ENCODE data around the gene ZSCAN1.

The ZSCAN1 gene

GRCh38 chr19:58040751-58041525, 7.1 kb downstream of the ZSCAN1 start:
- no peak for DNase-seq

DNA sequence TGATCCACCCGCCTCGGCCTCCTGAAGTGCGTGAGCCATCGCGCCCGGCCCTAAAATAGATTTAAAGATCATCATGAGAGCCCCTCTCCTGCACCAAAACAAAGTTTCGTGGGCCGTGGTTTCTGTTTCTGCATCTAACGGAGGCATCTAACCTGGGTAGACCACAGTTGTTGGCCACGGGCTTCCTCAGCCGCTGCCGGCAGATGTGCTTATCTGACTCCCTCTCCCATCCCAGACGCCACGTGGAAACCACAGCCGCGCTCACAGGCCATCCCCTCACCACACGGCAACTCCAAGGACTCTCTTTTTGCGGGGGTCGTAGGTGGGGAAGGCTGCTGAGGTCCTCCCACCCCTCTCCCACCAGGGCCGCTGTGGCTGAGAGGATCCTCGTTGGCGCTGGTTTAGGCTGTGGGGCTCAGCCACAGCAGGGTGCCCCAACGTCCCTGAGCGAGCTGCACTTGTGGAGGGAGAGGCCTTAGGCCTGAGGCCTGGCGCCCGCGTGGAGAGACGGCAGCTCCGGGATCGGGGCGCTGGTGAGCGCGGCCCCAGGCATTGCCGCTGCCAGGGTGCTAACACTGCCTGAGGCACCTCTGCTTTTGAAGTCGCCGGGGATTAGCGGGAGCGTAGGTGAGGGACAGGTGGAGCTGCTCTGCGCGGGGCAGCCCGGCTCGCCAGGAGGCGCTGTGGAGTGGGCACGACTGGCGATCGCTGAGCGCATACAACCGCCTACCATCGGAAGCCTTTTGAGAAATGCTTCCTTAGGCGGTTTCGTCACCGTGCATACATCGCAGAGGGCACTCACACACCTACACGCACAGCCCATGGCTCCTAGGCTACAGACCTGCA, 8.9 kb downstream of the ZSCAN1 start:
- no peak for DNase-seq

GRCh38 chr19:58044391-58044790, 10.6 kb downstream of the ZSCAN1 start:
- DNase-seq = no peak

DNA sequence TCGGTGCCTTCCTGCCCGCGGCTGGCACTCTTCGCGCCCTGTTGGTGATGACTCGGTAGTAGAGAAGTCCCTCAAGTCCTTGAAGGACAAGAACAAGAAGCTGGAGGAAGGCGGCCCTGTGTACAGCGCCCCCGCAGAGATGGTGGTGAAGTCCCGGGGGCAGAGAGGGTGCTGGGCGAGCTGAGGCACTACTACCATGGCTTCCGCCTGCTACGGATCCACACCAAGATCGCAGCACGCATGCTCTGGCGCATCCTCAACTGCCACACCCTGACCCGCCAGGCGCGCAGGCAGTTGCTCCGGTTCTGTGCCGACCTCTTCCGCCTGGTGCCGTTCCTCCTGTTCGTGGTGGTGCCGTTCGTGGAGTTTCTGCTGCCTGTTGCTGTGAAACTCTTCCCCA, 11.1 kb downstream of the ZSCAN1 start:
- no peak for DNase-seq

DNA sequence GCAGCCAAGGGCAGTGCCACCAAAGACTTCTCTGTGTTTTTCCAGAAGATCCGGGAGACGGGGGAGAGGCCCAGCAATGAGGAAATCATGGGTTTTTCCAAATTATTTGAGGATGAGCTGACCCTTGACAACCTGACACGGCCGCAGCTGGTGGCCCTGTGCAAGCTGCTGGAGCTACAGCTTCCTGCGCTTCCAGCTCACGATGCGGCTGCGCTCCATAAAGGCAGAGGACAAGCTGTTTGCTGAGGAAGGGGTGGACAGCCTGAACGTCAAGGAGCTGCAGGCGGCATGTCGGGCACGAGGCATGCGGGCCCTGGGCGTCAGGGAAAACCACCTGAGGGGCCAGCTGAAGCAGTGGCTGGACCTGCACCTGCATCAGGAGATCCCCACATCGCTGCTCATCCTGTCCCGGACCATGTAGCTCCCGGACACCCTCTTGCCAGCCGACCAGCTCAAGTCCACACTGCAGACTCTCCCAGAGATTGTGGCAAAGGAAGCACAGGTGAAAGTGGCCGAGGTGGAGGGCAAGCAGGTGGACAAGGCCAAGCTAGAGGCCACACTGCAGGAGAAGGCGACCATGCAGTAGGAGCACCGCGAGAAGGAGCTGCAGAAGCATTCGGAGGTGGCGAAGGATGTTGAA, 11.7 kb downstream of the ZSCAN1 start:
- DNase-seq = no peak

DNA sequence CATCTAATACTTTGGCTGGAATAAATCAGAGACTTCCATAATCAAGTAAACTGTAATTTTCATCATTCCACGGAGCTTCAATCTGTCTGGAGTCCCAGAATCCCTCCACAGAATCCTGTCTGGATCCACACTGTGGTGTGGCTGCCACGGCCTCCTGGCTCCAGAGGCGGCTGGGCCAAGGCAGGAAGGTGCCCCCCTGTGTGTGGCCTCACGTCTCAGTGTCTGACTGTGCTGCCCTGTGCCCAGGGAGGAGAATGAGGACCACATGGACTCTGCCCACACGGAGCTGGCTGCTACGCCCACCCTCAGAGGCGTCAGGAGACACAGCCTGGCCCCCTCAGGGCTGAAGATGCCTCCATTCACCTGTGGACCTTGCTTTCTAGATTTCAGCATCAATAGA, 13.0 kb downstream of the ZSCAN1 start:
- DNase-seq = no peak

GRCh38 chr19:58047672-58048071, 13.8 kb downstream of the ZSCAN1 start:
- DNase-seq = no peak

GRCh38 chr19:58052256-58052655, 18.4 kb downstream of the ZSCAN1 start:
- DNase-seq = no peak

GRCh38 chr19:58053480-58054156, 19.8 kb downstream of the ZSCAN1 start:
- DNase-seq = no peak

DNA sequence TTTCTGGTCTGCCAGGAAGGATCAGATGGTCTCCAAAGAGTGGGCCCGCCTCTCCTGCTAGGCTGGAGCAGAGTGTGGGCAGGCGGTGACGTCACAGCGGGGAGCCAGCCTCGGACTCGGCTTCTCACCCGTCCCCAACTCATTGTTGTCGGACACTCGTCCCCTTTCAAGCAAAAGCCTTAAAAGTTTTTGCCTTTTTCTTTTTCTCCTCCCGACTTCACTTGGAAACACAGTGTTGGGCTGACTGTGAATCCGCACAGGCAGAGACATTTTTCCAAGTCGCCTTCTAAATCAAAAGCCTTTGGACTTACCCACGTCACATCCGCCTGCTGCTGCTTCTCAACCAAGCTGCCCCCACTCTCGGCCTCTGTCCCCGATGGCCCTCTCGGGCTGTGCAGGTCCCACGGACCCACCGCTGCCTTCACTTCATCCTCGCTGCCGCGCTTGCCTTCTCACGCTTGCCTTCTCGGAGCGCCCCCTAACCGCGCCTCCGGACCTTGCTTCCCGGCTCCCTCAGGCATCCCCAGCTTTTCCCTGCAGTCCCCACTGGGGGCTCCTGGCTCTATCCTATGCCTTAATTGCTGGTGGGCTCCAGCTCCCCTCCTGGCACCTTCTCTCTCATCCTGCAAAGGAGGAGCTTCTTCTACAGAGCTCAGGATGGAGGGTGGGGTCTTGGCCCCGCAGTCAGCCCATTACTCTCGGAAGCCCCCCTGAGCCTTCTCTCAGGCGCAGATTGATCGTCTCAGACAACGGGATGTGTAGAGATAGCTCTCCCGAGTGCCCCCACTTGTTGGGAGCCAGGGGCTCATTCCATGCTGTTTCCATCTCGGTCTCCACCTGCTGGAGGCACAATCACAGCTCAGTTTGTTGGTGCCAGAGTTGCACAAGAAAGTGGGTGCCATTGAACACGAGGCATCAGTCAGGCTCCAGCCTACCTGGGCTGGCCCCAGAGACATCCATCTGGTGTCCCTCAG, 21.4 kb downstream of the ZSCAN1 start:
- no peak for DNase-seq

DNA sequence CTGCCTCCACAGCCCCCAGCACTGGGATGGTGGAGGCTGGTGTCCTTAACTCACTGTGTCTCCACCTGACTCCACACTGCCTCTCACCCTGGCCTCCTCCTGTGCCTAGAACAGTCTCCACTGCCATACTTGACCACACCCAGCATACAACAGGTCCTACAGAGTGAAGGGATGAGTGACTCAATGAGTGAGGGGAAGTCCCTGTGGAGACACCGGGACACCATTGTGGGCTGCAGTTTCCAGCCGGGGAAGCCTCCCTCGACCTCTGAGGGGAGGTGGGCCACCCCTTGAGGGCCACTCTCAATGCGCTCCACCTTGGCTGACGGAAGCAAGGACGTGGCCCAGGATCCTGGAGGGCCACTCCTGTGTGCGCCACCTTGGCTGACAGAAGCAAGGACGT, 22.4 kb downstream of the ZSCAN1 start:
- DNase-seq = no peak

DNA sequence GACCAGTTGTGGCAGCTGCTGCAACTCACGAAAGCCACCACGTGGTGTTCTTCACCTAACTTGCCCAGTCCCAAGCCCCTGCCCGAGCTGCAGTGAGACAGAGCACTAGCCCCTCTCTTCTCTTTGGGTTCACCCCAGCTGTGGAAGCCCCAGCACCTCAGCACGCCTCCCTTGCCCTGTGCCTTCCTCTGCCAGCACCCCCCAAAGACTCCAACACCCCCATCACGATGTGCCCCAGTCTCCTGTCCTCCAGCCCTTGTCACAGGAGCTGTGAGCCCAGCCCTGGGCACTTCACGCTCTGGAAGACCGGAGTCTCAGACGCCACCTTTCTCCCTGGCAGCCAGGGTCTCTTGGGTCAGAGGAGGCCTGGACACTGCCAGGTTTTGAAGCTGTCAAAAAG, 23.0 kb downstream of the ZSCAN1 start:
- DNase-seq = no peak

GRCh38 chr19:58058467-58058866, 24.6 kb downstream of the ZSCAN1 start:
- DNase-seq = no peak

DNA sequence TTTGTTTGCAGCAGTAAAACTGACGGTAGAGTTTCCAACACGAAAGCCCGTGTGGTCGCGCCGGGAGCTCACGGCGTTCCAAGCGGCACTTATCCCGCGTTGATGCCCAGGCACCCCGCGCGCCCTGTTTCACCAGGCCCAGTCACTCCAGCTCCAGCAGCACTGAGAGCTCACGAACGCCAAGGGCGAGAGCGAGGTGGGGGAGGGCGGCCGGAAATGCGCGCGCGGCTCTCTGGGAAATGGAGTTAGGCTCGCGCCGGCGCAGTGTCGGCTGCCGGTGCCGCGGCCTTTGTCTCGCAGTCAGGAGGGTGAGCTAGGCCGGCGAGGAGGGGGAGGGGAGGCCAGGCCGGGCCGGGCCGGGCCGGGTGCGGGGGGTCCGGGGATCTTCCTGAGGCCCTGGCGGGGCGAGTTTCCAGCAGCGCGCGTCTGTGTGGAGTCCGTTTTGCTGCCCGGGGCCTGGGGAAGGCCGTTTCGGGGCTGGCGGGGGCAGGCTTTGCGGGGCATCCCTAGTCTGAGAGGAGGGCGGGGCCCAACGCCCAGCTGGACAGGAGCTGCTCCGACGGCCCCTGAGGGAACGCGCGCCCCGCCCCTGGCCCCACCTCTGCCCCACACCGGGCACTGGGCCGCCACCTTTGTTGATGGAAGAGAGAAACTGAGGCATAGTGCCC, 25.3 kb downstream of the ZSCAN1 start, which contains the start of gene ZNF135:
Gene ZNF135, plus strand, starts transcription at position 280 of the 668 bp plus-strand sequence. CDS start 721 bp downstream, outside the sequence.
- peak; percentile 5 for DNase-seq

DNA sequence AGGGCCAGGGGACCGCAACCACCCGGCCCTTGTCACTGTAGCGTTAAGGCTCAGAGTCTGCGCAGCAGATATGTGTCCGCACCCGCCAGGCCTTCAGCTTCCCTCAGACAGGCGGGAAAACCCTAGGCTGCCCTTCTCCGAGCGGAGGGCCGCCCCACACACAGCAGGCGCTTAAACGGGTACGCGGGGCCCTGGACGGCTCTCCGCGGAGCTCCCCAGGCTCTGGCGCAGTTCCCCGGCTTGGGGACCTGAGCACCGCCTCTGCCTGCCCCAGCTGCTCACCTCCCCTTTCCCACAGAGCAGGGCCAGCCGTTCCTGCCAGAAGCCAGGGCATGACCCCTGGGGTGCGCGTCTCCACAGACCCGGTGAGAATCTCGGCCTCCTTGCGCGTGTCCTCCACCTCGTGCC, 25.9 kb downstream of the ZSCAN1 start:
- DNase-seq = no peak

DNA sequence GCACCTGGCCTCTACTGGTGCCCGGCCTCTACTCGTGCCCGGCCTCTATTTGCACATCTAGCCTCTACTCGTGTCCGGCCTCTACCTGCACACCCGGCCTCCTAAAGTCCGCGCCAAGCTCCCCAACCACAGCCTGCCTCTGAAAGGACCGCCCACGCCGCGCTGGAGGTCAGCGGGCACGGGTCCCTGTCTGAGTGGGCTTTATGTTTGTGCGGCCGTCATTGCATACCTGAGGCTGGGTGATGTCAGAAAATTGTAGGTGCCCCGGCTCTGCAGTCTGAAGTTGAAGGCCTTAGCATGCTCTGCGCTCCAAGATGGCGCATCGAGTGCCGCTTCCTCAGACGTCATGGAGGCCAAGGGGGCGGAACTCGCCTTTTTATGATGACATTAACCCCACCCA, 26.4 kb downstream of the ZSCAN1 start:
- no peak for DNase-seq

DNA sequence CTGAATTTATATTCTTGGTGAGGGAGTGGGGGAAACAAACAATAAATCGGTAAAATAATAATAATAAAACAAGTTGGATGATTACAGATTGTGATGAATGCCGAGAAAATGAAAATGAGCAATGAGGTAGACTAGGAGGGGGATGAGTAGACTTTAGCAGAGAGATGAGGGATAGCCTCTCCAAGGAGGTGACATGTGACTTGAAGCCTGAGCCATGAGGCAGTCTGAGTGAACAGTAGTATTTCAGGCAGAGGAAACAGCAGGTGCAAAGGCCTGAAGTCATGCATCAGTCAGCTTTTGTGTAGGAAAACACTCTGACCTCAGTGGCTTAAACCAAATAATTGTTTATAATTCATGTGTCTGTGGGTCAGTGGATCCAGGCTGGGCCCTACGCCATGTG, 29.9 kb downstream of the ZSCAN1 start:
- DNase-seq = no peak

GRCh38 chr19:58067240-58067912, 33.6 kb downstream of the ZSCAN1 start:
- no peak for DNase-seq

DNA sequence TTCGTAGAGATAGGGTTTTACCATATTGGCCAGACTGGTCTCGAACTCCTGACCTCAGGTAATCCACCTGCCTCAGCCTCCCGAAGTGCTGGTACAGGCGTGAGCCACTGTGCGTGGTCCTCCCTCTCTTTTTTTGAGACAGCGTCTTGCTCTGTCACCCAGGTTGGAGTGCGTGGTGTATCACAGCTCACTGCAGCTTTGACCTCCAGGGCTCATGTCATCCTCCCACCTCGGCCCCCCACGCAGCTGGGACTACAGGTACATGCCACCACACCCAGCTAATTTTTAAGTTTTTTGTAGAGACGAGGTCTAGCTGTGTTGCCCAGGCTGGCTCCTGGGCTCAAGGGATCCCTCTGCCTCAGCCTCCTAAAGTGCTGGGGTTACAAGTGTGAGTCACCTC, 46.0 kb downstream of the ZSCAN1 start:
- DNase-seq = no peak

- no peak for DNase-seq
Measured at GRCh38 chr19:58083021-58083420, 49.2 kb downstream of the ZSCAN1 start.

Data from T-helper 9 cell (primary cell).